Measurements from ENCODE around the gene FGD3.

FGD3 gene

DNA sequence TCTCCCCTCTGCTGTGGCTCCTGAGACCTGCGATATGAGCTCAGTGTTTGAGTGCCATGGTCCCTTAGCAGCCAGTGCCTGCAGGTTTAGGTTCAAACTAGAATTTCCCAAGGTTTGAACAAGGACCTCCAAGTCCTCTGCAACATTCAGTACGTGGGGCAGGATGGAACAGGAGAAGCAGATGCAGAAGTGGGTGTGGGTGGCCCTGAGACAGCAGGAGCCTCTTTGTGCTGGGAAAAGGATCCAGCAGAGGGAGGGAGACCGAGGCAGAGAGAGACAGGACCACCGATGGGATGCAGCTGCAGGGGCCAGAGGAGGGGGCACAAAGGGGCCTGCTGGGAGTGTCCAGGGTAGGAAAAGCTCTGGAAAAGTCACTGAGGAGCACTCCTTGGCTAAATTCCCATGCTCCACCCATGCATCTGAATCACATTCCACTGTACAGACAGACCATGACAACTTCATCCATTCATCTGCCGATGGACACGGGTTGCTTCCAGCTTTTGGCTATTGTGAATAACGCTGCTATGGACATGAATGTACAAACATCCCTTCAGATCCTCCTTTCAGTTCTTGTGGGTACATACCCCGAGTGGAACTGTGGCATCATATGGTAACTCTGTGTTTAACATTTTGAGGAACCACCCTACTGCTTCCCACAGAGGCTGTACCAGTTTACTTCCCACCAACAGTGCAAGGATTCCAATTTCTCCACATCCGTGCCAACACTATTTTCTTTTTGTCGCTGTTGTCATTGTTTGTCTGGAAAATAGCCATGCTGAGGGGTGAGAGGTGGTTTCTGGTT, 84.5 kb downstream of the FGD3 start:
- DNase-seq = no peak

DNA sequence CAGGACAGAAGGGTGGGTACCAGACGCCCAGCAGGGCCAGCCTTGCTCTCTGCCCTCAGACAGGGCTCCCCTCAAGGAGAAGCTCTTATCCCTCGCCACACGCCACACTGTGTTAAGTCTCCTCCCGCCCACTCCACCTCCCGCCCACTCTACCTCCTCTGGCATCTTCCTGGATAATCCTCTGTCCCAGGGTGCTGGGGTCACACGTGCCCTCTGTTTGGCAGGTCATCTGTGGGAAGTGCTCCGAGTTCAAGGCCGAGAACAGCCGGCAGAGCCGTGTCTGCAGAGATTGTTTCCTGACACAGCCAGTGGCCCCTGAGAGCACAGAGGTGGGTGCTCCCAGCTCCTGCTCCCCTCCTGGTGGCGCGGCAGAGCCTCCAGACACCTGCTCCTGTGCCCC, 85.2 kb downstream of the FGD3 start:
- DNase-seq = no peak

DNA sequence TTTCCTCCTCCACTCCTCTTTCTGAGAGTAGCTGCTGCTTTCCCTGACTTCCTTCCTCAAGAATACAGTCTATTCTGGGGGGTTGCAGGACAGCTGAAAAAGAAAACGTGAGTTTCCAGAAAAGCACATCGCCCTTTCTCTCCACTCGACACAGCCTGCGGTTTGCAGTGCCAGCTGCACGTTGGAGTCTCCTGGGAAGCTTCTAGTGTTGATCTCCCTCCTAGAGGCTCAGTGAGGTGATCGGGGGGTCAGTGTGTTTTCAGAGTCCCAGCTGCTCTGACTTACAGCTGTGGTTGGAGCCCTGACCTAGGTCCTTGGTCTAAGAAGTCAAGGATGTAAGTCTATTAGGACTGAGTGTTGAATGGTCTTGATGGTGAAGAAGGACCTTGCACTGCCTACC, 86.2 kb downstream of the FGD3 start:
- DNase-seq = no peak

DNA sequence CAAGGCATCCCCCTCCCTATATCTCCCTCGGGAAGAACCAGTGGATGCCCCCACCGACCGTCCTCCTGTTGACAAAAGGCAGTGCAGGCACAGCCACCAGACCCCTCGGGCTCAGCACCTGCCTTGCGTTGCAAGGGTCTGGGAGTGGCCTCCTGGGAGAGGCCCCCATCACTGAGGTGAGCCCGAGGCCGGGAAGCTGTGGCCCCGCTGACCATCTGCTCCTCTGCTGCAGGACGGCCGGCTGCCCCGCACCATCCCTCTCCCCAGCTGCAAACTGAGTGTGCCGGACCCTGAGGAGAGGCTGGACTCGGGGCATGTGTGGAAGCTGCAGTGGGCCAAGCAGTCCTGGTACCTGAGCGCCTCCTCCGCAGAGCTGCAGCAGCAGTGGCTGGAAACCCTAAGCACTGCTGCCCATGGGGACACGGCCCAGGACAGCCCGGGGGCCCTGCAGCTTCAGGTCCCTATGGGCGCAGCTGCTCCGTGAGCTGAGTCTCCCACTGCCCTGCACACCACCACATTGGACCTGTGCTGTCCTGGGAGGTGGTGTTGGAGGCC, 87.9 kb downstream of the FGD3 start:
- DNase-seq = no peak

DNA sequence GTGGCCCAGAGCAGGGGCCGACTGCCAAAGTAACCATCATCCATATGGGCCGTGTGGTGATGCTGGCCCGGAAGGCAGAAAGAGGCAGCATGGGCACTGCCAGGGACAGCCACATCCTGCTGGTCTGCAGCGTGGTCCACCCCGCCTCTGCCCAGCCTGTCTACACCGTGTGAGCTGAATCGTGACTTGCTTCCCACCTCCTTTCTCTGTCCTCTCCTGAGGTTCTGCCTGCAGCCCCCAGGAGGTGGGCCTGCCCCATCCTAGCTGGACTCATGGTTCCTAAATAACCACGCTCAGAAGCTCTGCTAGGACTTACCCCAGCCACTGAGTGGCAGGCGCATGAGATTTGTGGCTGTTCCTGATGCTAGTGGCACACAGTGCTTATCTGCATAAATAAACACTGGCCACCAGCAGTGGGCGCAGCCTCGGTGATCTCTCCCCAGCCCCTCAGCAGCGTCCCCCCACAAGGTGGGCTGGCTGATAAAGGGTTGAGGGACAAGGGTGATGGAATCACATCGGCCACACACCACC, 88.6 kb downstream of the FGD3 start:
- no peak for DNase-seq

DNA sequence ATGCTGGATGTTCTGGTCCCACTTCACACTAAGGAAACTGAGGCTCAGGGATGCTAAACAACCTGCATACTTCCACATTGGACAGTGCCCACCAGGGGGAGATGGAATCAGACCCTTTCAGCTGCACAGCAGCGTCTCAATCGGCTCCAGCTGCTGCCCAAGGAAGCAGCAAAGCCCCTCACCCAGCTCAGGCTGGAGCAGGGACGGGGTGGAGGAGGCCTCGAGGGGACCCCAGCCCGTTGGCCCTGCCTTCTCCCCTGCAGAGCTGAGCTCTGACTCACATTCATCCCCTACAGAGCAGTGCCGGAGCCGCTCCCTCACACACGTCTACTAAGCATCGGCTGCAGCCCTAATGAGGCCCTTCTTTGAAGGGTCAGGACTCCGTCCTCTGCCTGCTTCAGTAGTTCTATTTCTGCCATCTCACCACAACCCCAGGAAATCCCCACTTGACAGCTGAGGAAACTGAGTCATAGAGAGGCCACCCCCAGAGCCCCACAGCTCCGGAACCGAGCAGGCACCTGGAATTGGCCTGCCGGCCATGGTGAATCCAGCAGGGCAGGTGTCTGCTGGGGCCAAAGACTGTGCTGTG, 89.7 kb downstream of the FGD3 start:
- DNase-seq = no peak

DNA sequence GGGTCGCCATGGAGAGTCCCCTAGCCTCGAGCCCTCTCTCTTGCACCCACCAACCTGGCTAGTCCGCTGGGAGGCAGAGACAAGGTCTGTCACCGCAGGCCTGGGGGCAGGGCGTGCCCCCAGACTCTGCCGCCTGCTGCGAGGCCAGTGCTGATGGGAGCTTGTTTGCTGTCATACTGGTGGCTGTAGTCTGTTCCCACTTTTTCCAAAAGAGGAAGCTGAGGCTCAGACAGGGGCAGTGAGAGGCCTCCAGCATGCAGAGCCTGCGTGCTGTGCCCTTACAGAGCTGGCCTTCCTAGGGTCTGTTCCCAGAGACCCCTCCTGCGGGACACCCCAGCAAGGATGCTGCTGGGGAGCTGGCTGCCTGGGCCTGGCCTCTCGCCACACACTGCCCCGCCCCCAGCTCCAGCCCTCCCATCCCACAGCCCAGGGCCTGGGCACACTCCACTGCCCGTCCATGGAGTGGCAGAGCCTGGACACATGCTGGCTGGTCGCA, 90.2 kb downstream of the FGD3 start:
- DNase-seq = no peak

DNA sequence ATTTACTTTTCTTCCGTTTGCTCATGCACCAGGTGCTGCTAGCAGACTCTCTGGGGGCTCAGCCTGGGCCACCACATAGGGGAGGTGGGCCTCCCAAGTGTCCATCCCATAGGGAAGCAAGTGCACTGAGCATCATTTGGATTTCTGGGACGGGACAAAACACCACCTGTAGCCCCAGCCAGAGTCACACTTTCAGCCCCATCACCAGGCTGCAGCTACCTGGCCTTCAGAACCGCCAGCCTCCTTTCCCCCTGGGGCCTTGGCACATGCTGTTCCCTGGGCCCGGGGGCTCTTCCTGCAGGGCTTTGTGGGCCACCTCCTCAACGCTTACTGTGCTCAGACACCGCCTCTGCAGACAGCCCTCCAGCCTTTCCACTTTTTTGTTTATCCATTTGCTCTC, 91.6 kb downstream of the FGD3 start:
- no peak for DNase-seq

DNA sequence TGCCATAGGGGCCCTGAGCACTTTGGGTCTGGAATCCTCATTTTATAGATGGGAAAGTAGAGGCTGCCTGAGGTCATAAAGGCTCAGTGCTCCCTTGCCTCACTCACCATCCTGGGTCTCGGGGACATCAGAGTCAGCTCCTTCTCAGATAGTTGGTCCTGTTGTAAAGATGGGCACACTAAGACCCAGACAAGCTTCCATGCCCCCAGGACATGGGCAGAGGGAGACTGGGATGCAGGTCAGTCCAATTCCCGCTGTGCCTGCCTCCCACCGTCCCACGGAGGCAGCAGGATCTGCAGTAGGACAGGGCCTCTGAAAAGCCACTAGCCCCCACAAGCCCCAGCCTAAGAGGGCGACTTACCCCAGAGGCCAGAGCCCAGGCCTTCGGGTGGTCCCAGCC, 92.1 kb downstream of the FGD3 start:
- DNase-seq = no peak

DNA sequence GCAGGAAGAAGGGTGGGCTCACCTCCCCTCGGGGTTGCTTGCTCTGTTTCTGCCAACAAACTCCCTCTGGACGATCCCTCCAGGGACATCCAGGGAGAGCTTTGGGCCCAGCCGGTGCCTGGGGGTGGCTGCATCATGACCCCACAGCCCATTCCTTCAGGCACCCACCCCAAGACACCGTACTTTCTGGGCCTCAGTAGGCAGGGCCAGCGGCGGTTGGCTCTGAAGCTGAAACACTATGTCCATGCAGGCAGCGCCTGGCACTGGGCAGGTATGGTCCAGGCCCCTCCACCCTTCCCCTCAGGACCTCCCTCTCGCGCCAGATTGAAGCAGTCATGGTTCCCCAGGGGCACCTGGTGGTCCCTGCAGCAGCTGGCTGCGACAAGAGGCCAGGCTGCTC, 92.7 kb downstream of the FGD3 start:
- no peak for DNase-seq

DNA sequence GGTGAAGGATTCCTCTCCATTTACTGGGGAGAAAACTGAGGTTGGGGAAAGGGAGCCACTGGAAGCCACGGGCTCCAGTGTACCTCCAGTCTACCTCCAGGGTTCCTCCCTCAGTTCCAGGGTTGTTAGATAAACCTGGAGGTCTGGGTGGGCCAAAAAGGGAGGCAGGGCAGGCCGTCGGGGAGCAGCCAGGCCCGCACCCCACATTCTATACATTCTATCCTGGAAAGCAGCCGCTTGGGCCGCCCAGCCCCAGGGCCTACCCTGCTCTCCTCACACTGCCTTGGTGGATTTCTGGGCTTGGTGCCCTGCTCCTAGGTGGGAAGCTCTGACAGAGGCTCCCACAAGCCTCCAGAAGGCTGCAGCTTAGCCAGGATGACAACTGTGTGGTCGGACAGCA, 93.1 kb downstream of the FGD3 start:
- DNase-seq = no peak

DNA sequence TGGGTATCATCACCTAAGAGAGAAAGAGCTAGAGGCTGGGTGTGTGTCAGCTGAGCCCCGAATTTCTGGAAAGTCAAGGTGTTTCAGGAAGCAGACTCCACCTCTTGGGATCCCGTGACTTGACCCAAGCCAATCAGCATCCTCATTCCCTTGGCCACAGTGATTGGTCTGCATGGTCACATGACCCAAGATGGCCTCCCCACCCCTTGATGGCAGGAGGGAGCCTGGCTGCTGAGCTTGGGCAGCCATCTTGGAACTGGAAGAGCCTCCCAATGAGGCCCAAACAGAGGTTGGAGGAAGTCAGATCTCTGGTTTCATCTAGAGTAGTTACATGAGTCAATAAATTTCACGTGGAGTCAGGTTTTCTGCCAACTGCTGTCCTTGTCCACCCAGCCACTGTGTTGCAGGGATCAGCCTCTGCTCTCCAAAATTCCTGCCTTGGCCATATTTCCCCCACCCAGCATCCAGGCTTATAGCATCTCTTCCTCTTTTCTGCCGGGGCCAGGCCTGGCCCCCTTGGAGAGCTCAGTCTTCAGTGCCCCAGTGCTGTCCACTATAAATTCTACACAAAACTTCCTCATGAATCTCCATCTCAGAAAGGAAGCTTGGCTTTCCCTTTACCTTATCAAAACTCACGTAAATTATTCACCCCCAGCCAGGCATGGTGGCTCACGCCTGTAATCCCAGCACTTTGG, 93.9 kb downstream of the FGD3 start:
- no peak for DNase-seq

DNA sequence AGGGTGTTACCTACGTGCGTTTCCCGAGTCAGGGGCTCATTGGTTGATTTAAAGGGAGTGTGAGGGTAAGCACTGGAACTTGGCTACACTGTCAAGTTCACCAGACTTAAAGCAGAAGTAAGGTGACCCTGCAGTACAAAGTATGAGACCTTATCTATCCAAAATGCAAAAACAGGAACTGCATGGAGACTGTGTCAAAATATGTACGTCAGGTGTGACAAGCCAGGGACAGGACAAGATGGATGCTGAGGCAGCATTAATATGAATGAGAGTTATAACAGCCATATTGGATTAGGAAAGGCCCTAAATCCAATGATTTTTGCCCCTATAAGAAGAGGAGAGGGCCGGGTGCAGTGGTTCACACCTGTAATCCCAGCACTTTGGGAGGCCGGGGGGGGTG, 95.8 kb downstream of the FGD3 start:
- no peak for DNase-seq

DNA sequence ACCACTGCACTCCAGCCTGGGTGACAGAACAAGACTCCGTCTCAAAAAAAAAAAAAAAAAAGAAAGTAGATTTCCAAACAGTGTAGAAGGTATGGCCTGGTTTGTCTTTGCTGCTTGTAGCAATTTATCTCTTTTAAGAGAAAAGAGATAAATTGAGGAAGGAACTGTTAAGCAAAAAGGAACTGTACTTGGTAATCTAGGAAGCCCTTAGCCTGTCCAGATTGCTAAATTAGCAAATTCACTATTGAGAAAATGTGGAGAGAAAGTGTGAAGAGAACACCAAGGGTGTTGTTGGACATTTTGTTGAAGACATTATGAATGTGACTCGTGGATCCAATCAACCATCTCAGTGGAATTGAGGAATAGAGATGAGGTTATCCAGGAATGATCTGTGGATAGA, 98.2 kb downstream of the FGD3 start:
- DNase-seq = no peak

DNA sequence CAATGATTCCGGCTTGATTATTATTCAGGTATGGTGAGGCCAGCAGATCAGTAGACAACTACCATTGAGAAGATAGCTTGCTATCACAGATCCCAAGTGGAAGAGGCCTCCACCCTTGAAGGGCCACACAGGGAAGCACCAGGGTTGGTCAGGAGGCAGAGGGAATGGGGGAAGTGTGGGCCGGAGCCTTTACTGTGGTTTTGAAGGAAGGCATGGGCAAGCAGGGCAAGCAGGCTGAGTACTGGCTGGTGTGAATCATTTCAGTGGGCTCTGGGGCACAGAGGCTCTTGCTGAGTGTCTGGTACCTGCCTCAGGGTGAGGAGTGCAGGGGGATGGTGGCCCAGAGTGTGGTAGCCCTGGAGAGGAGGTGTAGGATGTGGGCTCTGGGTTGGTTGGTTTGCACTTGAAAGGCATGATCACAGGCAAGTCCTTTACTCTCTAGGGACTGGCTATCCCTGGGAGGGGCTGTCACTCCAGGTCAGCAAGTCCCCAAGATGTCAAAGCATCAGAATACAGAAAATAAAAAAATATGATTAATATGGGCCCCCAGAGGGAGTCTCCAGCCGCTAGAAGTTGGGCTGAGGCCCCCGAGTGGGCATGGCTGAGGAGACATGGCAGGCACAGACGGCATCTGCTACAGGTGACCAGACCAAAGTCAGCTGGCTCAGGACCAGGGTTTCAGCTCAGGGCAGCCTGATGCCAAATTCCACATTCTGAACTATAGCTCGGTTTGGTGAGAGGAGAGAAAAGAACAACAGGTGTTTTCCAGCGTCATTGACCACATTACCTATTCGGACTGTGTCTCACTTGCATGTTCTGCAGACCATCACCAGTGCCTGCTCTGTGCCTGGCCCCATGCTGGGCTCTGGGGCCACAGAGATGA, 101.5 kb downstream of the FGD3 start:
- no peak for DNase-seq

DNA sequence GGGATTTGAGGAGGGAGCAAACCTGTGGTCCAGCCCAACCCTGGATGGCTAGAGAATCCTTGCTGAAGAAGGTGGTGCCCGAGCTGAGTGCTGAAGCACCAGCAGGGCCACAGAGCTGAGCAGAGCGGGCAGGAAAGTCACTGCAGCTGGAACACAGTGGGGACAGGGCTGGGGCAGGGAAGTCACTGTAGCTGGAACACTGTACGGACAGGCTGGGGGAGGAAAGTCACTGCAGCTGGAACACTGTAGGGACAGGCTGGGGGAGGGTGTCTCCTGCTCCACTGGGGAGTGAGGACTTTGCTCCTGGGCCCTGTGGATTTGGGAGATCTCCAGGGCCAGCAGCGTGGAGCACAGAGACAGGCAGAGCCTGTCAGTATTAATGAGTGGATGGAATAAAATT, 102.2 kb downstream of the FGD3 start:
- no peak for DNase-seq

DNA sequence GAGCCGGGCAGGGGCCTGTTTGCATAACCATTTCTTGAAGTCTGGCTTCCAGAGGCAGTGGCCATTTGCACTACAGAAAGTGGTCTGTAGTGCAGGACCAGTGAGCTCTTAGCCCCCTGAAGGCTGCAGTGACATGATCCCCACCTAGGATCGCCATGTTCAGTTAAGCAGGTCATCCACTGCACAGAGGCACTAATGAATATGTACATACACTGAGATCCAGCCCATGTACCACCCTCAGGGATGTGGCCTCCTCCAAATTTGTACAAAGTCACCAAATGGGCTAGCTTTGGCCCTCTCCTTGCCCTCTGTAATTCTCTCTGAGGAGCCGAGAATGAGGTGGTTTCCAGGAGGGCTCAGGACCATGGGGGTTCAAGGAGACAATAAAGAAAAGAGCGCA, 102.9 kb downstream of the FGD3 start:
- DNase-seq = no peak

DNA sequence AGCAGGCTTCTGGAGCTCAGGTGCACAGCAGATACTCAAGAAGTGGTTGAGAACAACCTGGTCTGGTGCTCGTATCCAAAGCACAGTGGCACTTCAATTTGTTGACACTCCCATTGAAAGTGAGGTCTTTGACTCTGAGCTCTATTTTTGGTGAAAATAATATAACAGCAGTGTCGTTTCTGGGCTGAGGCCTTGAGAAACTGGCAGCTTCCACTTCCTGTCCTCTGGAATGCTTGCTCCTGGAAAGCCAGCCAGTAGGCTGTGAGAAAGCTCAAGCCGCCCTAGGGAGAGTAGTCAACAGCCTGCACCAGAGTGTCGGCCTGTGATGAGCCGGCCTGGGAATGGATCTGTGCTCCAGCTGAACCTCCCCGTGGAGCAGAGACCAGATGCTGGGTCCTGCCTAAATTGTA, 104.4 kb downstream of the FGD3 start:
- DNase-seq = no peak

DNA sequence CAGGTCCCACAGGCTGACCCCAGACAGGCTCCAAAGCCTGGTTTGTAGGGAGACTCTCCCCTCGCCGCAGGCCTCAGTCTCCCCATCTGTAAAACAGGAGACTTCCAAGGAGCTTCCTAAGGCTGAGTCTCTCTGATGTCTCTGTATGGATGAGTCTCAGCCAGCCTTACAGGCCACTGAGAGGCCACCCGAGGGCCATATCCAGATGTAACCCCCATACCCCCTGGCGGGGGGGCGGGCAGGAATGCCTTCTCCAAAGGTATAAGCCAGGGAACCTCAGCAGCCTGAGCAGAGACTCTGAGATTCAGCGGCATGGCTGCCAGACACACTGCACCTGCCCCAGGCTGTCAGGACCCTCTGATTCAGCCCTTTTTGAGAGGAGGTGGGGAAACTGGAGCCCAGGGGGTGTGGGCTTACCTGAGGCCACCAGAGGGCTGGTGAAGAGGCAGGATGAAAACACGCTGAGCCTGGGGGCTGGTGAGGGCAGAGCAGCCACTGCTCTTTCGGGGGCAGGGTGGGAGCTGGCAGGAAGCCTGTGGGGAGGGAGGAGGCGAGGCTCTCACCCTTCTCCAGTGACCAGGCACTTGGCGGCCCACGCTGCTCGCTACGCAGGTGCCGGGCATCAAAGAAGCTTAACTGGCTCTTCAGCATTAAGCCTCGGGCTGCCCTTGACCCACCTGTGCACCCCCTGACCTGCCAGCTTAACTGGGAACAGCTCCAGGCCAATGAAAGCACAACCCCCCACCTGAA, 105.6 kb downstream of the FGD3 start:
- DNase-seq = no peak

DNA sequence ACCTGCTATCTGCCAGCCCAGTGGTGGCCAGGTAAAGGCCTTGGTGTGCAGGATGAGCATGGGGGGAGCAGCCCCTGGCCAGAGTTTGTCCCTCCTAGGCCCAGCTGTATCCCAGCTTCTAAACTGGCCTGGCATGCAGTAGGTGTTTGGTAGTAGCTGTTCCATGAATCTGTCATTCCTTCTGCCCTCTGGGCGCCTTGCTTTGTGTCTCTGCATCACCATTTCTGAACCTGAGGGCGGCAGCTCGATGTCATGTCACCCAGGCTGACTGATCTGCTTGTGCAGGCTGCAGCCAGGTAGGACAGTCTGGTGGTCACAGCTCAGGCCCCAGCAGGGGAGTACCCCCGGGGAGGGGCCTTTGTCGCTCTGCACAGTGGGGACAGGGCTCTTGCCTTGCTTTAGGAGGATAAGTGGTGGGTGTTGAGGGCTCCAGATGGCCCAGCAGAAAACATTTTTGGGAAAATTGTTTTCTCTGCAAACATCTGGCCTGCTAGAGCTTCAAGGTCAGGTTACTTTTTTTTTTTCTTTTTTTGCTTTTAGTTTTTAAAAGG, 106.5 kb downstream of the FGD3 start:
- no peak for DNase-seq
